Fibroblast of the aortic adventitia (primary cell): Measurements from ENCODE around the gene CASK. TPM values are rescaled to one million over a fixed set of nuclear protein-coding genes. Genes with fewer than 3 reads are reported as not detected.

Source experiments
- DNase-seq: peaks from one replicate; pipeline ENCODE4 v3.0.0-alpha.2; 2010; ENCODE audit warnings: low read depth
- H3K4me3 ChIP-seq: 2 replicates; pipeline ENCODE4 v1.5.1; 2011; ENCODE audit warnings: low read depth, mild to moderate bottlenecking, control low read depth, low read length, moderate library complexity
- total RNA-seq: library from RNA; depleted of rRNA; stranded (reverse); fragments of >200 nt; gene quantifications from 2 replicates; pipeline ENCODE4 v1.2.3, GENCODE V29; 2012; ENCODE audit warnings: low replicate concordance
- TF ChIP-seq, protein P1 (sequence below): IDR thresholded peaks from 2 replicates; pipeline ENCODE4 v1.5.1; 2011; ENCODE audit warnings: mild to moderate bottlenecking, low read length, control low read depth, inconsistent platforms; ENCODE audit not compliant: insufficient read depth

The CASK gene
- total RNA-seq, 1 donor, result 24.9 TPM

- DNase-seq, result no peak
- TF ChIP-seq, protein P1, sequence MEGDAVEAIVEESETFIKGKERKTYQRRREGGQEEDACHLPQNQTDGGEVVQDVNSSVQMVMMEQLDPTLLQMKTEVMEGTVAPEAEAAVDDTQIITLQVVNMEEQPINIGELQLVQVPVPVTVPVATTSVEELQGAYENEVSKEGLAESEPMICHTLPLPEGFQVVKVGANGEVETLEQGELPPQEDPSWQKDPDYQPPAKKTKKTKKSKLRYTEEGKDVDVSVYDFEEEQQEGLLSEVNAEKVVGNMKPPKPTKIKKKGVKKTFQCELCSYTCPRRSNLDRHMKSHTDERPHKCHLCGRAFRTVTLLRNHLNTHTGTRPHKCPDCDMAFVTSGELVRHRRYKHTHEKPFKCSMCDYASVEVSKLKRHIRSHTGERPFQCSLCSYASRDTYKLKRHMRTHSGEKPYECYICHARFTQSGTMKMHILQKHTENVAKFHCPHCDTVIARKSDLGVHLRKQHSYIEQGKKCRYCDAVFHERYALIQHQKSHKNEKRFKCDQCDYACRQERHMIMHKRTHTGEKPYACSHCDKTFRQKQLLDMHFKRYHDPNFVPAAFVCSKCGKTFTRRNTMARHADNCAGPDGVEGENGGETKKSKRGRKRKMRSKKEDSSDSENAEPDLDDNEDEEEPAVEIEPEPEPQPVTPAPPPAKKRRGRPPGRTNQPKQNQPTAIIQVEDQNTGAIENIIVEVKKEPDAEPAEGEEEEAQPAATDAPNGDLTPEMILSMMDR, result no peak
- no peak overlapping the region for H3K4me3 ChIP-seq
These were observed 172.6 kb downstream of the CASK start for GRCh38 chrX:41750716-41751115.

GRCh38 chrX:41739871-41740270 is 183.5 kb downstream of the CASK start:
- TF ChIP-seq, protein P1, result no peak
- no peak for DNase-seq
- H3K4me3 ChIP-seq, result no peak overlapping the region

- no peak for DNase-seq
- TF ChIP-seq, protein P1, result no peak
- no peak overlapping the region for H3K4me3 ChIP-seq
These were observed 186.3 kb downstream of the CASK start for GRCh38 chrX:41737065-41737464.

GRCh38 chrX:41734530-41734929 is 188.8 kb downstream of the CASK start:
- TF ChIP-seq, protein P1, result peak; percentile 62
- DNase-seq, result peak; percentile 27
- H3K4me3 ChIP-seq, result no peak overlapping the region

- TF ChIP-seq, protein P1, result no peak
- no peak overlapping the region for H3K4me3 ChIP-seq
- no peak for DNase-seq
These were observed 189.4 kb downstream of the CASK start for GRCh38 chrX:41733939-41734338.

GRCh38 chrX:41732260-41732659 is 191.1 kb downstream of the CASK start:
- no peak for DNase-seq
- H3K4me3 ChIP-seq, result no peak overlapping the region
- TF ChIP-seq, protein P1, result no peak

GRCh38 chrX:41730081-41730480 is 193.3 kb downstream of the CASK start:
- H3K4me3 ChIP-seq, result no peak overlapping the region
- peak; percentile 12 for DNase-seq
- TF ChIP-seq, protein P1, result no peak
